Peyer's patch (tissue), 4 donors: ENCODE results near the gene STAP1.

Experiments used
- CTCF ChIP-seq, 6 experiments: fragments of 450-650 bp in 4 of 6; fragments of 200-600 bp in 2 of 6; sonication (generic) in 1 of 6; IDR thresholded peaks; one replicate each; pipeline ENCODE4 v1.5.1; 2017 to 2019; ENCODE audit warnings: antibody characterized with exemption in 6 of 6, mild to moderate bottlenecking in 3 of 6, moderate library complexity in 1 of 6
- POLR2A ChIP-seq, 2 donors: fragments of 450-650 bp; IDR thresholded peaks; one replicate each; pipeline ENCODE4 v1.5.1; 2017; ENCODE audit warnings: antibody characterized with exemption in 2 of 2, mild to moderate bottlenecking in 2 of 2, moderate library complexity in 2 of 2

- TF ChIP-seq CTCF (IDR thresholded peaks at IDR 0.05) (no peak), POLR2A (IDR thresholded peaks at IDR 0.05) (no peak)
These were observed 27.1 kb upstream of the STAP1 start for GRCh38 chr4:67531379-67531962.
